Nephron (organoid): ENCODE data around the gene LENEP.

Experiments used
- H3K27ac Mint-ChIP-seq, 3 experiments: 2 replicates each; pipeline ENCODE4 v1.8.0; 2020; ENCODE audit warnings: mixed read lengths in 3 of 3, mild to moderate bottlenecking in 2 of 3, moderate library complexity in 1 of 3
- H3K27me3 Mint-ChIP-seq: 2 replicates; pipeline ENCODE4 v1.8.0; 2021; ENCODE audit warnings: low read depth, mild to moderate bottlenecking, moderate library complexity, mixed read lengths
- H3K36me3 Mint-ChIP-seq: 2 replicates; pipeline ENCODE4 v1.8.0; 2020; ENCODE audit warnings: low read depth, mixed read lengths
- H3K4me1 Mint-ChIP-seq: 2 replicates; pipeline ENCODE4 v1.8.0; 2020; ENCODE audit warnings: mixed read lengths
- H3K4me3 Mint-ChIP-seq, 3 experiments: 2 replicates each; pipeline ENCODE4 v1.8.0; 2020; ENCODE audit warnings: mild to moderate bottlenecking in 3 of 3, mixed read lengths in 3 of 3, moderate library complexity in 2 of 3
- H3K9me3 Mint-ChIP-seq: 2 replicates; pipeline ENCODE4 v1.8.0; 2020; ENCODE audit warnings: mixed read lengths
- TF ChIP-seq, protein P1 (sequence below), 3 experiments: fragments of 200-600 bp; sonication (generic); IDR thresholded peaks; one replicate each; pipeline ENCODE4 v1.5.0; 2021; ENCODE audit warnings: antibody characterized with exemption in 3 of 3; ENCODE audit not compliant: unreplicated experiment in 3 of 3

Gene LENEP

DNA sequence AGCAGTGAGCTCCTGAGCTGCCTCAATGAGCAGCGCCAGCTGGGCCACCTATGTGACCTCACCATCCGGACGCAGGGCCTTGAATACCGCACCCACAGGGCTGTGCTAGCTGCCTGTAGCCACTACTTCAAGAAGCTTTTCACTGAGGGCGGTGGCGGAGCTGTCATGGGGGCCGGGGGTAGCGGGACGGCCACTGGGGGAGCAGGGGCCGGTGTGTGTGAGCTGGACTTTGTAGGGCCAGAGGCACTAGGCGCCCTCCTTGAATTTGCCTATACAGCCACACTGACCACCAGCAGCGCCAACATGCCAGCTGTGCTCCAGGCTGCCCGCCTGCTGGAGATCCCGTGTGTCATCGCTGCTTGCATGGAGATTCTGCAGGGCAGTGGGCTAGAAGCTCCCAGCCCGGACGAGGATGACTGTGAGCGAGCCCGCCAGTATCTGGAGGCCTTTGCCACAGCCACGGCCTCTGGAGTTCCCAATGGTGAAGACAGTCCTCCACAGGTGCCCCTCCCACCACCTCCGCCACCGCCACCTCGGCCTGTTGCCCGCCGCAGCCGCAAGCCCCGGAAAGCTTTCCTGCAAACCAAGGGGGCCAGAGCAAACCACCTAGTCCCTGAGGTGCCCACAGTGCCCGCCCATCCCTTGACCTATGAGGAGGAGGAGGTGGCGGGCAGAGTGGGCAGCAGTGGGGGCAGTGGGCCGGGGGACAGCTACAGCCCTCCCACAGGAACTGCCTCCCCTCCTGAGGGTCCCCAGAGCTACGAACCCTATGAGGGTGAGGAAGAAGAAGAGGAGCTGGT lies 21.5 kb downstream of the LENEP start:
- no peaks in the 10 kb centered on the region for H3K36me3 Mint-ChIP-seq
- no peak overlapping the region for H3K4me3 Mint-ChIP-seq
- H3K9me3 Mint-ChIP-seq, result no peaks in the 10 kb centered on the region
- H3K27ac Mint-ChIP-seq, result no peak overlapping the region
- H3K27me3 Mint-ChIP-seq, result no peaks in the 10 kb centered on the region
- TF ChIP-seq, protein P1, sequence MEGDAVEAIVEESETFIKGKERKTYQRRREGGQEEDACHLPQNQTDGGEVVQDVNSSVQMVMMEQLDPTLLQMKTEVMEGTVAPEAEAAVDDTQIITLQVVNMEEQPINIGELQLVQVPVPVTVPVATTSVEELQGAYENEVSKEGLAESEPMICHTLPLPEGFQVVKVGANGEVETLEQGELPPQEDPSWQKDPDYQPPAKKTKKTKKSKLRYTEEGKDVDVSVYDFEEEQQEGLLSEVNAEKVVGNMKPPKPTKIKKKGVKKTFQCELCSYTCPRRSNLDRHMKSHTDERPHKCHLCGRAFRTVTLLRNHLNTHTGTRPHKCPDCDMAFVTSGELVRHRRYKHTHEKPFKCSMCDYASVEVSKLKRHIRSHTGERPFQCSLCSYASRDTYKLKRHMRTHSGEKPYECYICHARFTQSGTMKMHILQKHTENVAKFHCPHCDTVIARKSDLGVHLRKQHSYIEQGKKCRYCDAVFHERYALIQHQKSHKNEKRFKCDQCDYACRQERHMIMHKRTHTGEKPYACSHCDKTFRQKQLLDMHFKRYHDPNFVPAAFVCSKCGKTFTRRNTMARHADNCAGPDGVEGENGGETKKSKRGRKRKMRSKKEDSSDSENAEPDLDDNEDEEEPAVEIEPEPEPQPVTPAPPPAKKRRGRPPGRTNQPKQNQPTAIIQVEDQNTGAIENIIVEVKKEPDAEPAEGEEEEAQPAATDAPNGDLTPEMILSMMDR (IDR thresholded peaks at IDR 0.05; ENCODE audit: unreplicated experiment in 3 of 3), result no peak
- peaks cover 16% of the 10 kb centered on the region for H3K4me1 Mint-ChIP-seq

DNA sequence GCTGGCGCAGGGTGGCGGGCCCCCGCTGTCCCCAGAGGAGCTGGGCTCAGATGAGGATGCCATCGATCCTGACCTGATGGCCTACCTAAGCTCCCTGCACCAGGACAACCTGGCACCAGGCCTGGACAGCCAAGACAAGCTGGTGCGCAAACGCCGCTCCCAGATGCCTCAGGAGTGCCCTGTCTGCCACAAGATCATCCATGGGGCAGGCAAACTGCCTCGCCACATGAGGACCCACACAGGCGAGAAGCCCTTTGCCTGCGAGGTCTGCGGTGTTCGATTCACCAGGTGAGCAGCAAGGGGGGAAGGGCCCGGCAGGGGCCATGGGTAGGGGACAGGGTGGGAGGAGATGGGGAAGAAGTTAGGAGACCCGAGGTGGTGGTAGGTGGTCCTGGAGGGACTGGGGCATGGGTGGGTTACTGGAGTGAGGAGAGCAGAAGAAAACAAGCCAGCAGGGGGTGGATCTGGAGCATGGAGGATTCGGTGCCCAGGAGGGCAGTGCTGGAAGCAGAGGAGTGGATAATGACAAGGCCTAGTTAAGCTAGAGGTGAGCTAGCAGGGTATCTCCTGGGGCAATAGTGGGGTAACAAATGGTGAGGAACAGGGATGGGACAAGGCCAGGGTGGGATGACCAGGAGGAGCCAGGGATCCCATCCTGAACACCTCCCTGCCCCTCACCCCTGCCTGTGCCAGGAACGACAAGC lies 22.3 kb downstream of the LENEP start:
- peak overlapping the region in 1 of 3 experiments; percentile 13 for H3K27ac Mint-ChIP-seq
- H3K27me3 Mint-ChIP-seq, result no peaks in the 10 kb centered on the region
- no peaks in the 10 kb centered on the region for H3K9me3 Mint-ChIP-seq
- peaks cover 17% of the 10 kb centered on the region for H3K4me1 Mint-ChIP-seq
- TF ChIP-seq, protein P1 (IDR thresholded peaks at IDR 0.05; ENCODE audit: unreplicated experiment in 3 of 3), result no peak
- no peaks in the 10 kb centered on the region for H3K36me3 Mint-ChIP-seq
- peak overlapping the region in 2 of 3 experiments; percentile 15 to 27 for H3K4me3 Mint-ChIP-seq

DNA sequence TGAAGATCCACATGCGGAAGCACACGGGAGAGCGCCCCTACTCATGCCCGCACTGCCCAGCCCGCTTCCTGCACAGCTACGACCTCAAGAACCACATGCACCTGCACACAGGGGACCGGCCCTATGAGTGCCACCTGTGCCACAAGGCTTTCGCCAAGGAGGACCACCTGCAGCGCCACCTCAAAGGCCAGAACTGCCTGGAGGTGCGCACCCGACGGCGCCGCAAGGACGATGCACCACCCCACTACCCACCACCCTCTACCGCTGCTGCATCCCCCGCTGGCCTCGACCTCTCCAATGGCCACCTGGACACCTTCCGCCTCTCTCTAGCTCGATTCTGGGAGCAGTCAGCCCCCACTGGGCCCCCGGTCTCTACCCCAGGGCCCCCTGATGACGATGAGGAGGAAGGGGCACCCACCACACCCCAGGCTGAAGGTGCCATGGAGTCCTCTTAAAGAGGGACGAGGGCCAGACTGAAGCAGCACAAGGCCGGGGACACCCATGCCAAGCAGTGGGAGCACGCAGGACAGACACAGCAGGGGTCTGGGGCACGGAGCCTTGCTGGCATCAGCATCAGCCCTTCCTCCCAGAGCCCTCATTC lies 22.9 kb downstream of the LENEP start:
- TF ChIP-seq, protein P1 (IDR thresholded peaks at IDR 0.05; ENCODE audit: unreplicated experiment in 3 of 3), result no peak

DNA sequence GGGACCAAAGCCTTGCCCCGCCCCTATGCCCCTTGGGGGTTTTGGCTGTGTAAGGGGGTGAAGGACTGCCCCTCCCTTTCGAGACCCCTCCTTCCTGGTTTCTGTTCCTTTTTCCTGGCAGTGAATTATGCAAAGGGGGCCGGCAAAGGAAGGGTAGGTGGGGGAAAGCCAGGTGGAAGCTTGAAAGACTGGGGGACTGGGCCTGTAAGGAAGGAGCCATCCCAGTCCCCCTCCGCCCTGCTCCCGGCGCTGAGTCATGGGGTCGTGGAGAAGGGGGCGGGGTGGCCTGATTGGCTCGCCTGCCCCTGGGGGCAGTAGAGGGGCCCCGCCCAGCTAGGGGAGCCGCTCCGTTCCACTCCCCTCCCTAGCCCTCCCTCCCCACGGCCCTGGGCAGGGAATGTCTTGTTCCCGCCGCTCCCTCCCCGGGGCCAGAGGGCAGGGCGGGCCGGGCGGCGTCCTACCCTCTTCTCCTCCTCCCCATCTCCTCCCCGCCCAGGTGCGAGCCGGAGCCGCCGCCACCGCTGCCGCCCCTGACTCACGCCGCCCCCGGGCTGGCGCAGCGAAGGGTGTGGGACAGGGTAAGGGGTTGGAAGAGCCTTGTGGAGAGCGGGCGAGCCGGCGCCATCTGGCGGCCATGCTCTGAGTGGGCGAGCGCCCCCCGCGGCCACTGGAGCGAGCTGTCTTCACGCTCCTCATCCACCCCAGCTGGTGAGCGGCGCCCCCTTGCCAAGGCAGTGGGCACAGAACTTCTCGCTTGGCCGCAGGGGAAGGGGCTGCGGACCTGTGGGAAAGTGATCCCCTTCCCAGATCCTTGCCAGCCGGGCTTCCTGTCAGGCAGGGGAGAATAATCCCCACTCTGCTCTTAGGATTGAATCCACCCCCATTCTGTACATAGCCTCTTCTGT lies 23.9 kb downstream of the LENEP start:
- peaks cover 17% of the 10 kb centered on the region for H3K4me1 Mint-ChIP-seq
- TF ChIP-seq, protein P1 (IDR thresholded peaks at IDR 0.05; ENCODE audit: unreplicated experiment in 3 of 3), result peak; percentile 96 to 100 (median 98)
- H3K27ac Mint-ChIP-seq, result peak overlapping the region in 2 of 3 experiments; percentile 33 to 63
- H3K9me3 Mint-ChIP-seq, result no peaks in the 10 kb centered on the region
- H3K27me3 Mint-ChIP-seq, result no peaks in the 10 kb centered on the region
- H3K4me3 Mint-ChIP-seq, result peak overlapping the region; percentile 64 to 69 (median 65)
- H3K36me3 Mint-ChIP-seq, result no peaks in the 10 kb centered on the region

More for the DNA sequence above, 22.9 kb downstream of the LENEP start:
- Mint-ChIP-seq H3K27ac (peak overlapping the region in 1 of 3 experiments; percentile 13), H3K36me3 (no peaks in the 10 kb centered on the region), H3K4me1 (peaks cover 17% of the 10 kb centered on the region), H3K27me3 (no peaks in the 10 kb centered on the region), H3K4me3 (peak overlapping the region in 2 of 3 experiments; percentile 27 to 50), H3K9me3 (no peaks in the 10 kb centered on the region)

DNA sequence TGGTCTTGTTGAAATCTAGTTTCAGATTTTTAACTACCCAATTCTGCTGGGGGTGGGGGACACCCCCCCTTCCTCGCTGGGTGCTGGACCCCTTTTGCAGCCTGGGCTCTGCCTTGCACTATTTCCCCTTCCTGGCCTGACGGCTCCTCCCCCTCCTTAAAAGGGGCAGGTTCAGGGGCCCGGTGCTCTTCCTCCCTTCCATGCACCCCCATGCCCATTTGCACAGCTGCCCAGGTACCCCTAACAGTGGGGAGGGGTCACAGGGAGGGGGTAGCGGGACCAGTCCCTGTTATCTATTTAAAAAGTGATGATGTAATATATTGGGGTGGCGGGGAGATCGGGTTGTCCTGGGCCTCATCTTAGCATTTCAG lies 24.5 kb downstream of the LENEP start:
- Mint-ChIP-seq H3K27me3 (no peaks in the 10 kb centered on the region), H3K4me1 (peaks cover 15% of the 10 kb centered on the region), H3K4me3 (peak overlapping the region; percentile 64 to 69 (median 65)), H3K36me3 (no peaks in the 10 kb centered on the region), H3K27ac (peak overlapping the region in 1 of 3 experiments; percentile 22), H3K9me3 (no peaks in the 10 kb centered on the region)
- TF ChIP-seq, protein P1 (IDR thresholded peaks at IDR 0.05; ENCODE audit: unreplicated experiment in 3 of 3), result no peak
